GM19452 (cell line): ENCODE results near the gene JAK1.

ENCODE experiments used
- ATAC-seq: cut with Tn5 transposase; IDR thresholded peaks from one replicate; pipeline ENCODE4 v1.9.1; 2021; ENCODE audit not compliant: unreplicated experiment

JAK1 gene

DNA sequence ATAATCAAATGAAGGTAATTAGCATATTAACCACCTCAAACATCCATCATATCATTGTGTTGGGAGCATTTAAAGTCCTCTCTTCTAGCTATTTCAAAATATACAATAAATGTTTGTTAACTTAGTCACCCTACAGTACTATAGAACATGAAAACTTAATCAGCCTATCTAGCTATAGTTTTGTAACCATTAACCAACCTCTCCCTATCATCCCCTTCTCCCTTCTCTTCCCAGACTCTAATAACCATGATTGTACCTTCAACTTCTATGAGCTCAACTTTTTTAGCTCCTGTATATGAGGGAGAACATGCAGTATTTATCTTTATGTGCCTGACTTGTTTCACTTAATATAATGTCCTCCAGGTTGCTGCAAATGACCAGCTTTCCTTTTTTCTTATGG lies 167.5 kb downstream of the JAK1 start:
- no peak for ATAC-seq

DNA sequence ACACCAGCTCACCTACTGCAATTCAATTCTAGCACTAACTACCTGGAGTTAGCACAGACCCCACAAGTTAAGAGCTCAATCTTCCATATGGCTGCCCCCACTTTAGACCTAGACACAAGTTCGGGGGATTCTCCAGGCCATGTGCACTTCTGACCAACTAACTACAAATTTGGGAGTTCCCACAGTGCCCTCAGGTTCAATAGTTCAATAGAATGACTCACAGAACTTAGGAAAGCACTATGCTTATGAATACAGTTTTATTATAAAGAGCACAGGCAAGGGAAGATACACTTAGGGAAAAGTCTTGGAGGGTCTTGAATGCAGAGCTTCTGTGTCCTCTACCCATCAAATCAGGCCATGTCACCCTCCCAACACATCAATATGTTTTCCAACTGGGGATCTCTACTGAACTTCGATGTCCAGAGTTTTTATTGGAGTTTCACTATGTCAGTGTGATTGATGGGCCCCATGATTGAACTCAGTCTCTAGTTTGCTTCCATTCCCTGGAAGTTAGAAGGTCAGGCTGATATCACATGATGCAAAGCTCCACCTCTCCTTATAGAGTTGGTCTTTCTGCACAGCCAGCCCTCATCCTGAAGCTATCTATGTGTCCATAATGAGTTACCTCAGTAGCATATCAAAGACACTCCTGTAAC lies 175.4 kb downstream of the JAK1 start:
- no peak for ATAC-seq
